Gastroesophageal sphincter (tissue), 3 donors: ENCODE data around the gene ZBTB42.

ENCODE experiments used
- EP300 ChIP-seq: sonication (generic); formaldehyde crosslinking; IDR thresholded peaks from one replicate; pipeline ENCODE4 v1.6.1; 2017; ENCODE audit warnings: antibody characterized with exemption, mild to moderate bottlenecking
- POLR2A ChIP-seq, 2 donors: fragments of 450-650 bp; IDR thresholded peaks; one replicate each; pipeline ENCODE4 v1.6.1; 2017; ENCODE audit warnings: antibody characterized with exemption in 2 of 2, mild to moderate bottlenecking in 2 of 2, moderate library complexity in 1 of 2
- POLR2AphosphoS5 ChIP-seq: sonication (generic); formaldehyde crosslinking; IDR thresholded peaks from one replicate; pipeline ENCODE4 v1.6.1; 2017; ENCODE audit warnings: antibody characterized with exemption
- TF ChIP-seq, protein P1 (sequence below), 4 experiments: fragments of 200-600 bp in 2 of 4; fragments of 450-650 bp in 2 of 4; sonication (generic) in 1 of 4; IDR thresholded peaks; one replicate each; pipeline ENCODE4 v1.5.1; 2017 to 2019; ENCODE audit warnings: antibody characterized with exemption in 4 of 4, mild to moderate bottlenecking in 2 of 4, moderate library complexity in 2 of 4

DNA sequence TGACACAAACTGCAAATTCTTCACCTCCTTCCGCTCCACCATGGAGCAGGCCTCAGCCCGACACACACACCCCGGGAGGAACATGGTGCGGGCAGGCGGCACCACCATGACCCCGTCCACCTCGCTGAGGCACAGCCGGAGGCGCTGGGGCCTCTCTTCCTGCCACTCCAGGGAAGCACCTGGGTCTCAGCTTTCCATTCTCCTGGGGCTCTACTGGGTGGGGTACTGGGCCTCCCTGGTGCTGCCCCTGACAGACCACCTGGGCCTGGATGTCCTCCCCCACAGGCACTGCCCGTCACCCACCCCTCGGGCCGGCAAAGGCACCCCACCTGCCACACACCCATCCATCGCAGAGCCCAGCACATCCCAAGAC lies 15.2 kb upstream of the ZBTB42 start:
- TF ChIP-seq, protein P1, sequence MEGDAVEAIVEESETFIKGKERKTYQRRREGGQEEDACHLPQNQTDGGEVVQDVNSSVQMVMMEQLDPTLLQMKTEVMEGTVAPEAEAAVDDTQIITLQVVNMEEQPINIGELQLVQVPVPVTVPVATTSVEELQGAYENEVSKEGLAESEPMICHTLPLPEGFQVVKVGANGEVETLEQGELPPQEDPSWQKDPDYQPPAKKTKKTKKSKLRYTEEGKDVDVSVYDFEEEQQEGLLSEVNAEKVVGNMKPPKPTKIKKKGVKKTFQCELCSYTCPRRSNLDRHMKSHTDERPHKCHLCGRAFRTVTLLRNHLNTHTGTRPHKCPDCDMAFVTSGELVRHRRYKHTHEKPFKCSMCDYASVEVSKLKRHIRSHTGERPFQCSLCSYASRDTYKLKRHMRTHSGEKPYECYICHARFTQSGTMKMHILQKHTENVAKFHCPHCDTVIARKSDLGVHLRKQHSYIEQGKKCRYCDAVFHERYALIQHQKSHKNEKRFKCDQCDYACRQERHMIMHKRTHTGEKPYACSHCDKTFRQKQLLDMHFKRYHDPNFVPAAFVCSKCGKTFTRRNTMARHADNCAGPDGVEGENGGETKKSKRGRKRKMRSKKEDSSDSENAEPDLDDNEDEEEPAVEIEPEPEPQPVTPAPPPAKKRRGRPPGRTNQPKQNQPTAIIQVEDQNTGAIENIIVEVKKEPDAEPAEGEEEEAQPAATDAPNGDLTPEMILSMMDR (IDR thresholded peaks at IDR 0.05), result no peak
- TF ChIP-seq POLR2AphosphoS5 (no peak), POLR2A (IDR thresholded peaks at IDR 0.05) (no peak), EP300 (no peak)
